Spleen (tissue), 13 donors: ENCODE results near the gene SIN3B. TPM values are rescaled to one million over a fixed set of nuclear protein-coding genes. Genes with fewer than 3 reads are reported as not detected.

ENCODE experiments used
- DNase-seq: peaks from one replicate; pipeline ENCODE4 v3.0.0-alpha.2; 2020
- H3K27ac ChIP-seq, 8 donors: fragments of 200-600 bp; sonication (generic) in 7 of 8; 1 replicate in 4 of 8; 2 replicates in 4 of 8; pipeline versions ENCODE4 v1.5.0 to v1.8.0; 2016 to 2021; ENCODE audit warnings: inconsistent platforms in 4 of 8, mild to moderate bottlenecking in 4 of 8, moderate library complexity in 1 of 8
- H3K27me3 ChIP-seq, 7 donors: fragments of 200-600 bp; sonication (generic) in 6 of 7; replicated peaks in 1 of 7; 1 replicate in 4 of 7; 2 replicates in 3 of 7; pipeline versions ENCODE4 v1.5.0 to v1.8.0; 2016 to 2021; ENCODE audit warnings: inconsistent platforms in 3 of 7, mild to moderate bottlenecking in 1 of 7
- H3K36me3 ChIP-seq, 6 donors: fragments of 200-600 bp; sonication (generic) in 5 of 6; 1 replicate in 4 of 6; 2 replicates in 2 of 6; pipeline versions ENCODE4 v1.5.0 to v1.8.0; 2016 to 2021; ENCODE audit warnings: inconsistent platforms in 2 of 6
- H3K4me1 ChIP-seq, 6 donors: fragments of 200-600 bp; sonication (generic) in 5 of 6; 1 replicate in 3 of 6; 2 replicates in 3 of 6; pipeline versions ENCODE4 v1.5.0 to v1.8.0; 2016 to 2021; ENCODE audit warnings: inconsistent platforms in 3 of 6
- H3K4me3 ChIP-seq, 8 donors: fragments of 200-600 bp; sonication (generic) in 7 of 8; 1 replicate in 4 of 8; 2 replicates in 4 of 8; pipeline versions ENCODE4 v1.5.0 to v1.8.0; 2016 to 2021; ENCODE audit warnings: inconsistent platforms in 4 of 8, mild to moderate bottlenecking in 4 of 8, moderate library complexity in 2 of 8
- H3K9me3 ChIP-seq, 8 donors: fragments of 200-600 bp; sonication (generic) in 7 of 8; 1 replicate in 4 of 8; 2 replicates in 4 of 8; pipeline versions ENCODE4 v1.5.0 to v1.8.0; 2016 to 2021; ENCODE audit warnings: inconsistent platforms in 4 of 8
- CTCF ChIP-seq, 11 experiments: fragments of 200-600 bp in 7 of 11; fragments of 450-650 bp in 4 of 11; sonication (generic) in 4 of 11; IDR thresholded peaks in 8 of 11; conservative IDR thresholded peaks in 3 of 11; 1 replicate in 7 of 11; 2 replicates in 4 of 11; pipeline versions ENCODE4 v1.4.0 to v1.8.0; 2016 to 2021; ENCODE audit warnings: antibody characterized with exemption in 11 of 11, inconsistent platforms in 4 of 11, mild to moderate bottlenecking in 1 of 11
- POLR2A ChIP-seq, 3 donors: fragments of 450-650 bp; IDR thresholded peaks; one replicate each; pipeline ENCODE4 v1.5.1; 2017; ENCODE audit warnings: antibody characterized with exemption in 3 of 3, mild to moderate bottlenecking in 1 of 3
- POLR2AphosphoS5 ChIP-seq, 3 donors: sonication (generic); formaldehyde crosslinking; IDR thresholded peaks; one replicate each; pipeline ENCODE4 v1.5.1; 2017; ENCODE audit warnings: antibody characterized with exemption in 3 of 3
- WGBS, 5 donors: extraction: QIAGEN DNeasy Blood & Tissue Kit in 3 of 5; methylation state at CpG; one replicate each; pipeline versions ENCODE4 v1.1.5 to v1.1.7; 2013 to 2018; 5-methylcytosine and 5-hydroxymethylcytosine counted together
- intact Hi-C: fragments of 100-400 bp; cut with DNase I; formaldehyde crosslinking; loops from one replicate; pipeline ENCODE4 v1.15.0; 2023; ENCODE audit warnings: low total_unique reads
- long read RNA-seq, 2 donors: transcript quantifications; one replicate each; lab custom pipeline, GENCODE V29; 2026
- polyA plus RNA-seq, 3 donors: library from polyadenylated mRNA; stranded (reverse); fragments of 200-250 nt; gene quantifications; one replicate each; pipeline ENCODE4 v1.2.1, GENCODE V29; 2013
- total RNA-seq, 7 donors: library from RNA; depleted of rRNA in 3 of 7; stranded (reverse); fragments of >200 nt in 3 of 7; fragmentation: NEBNext Ultra II Directional in 4 of 7; extraction: Animal tissue kit (Norgen Biotek cat#: 25700) in 4 of 7; gene quantifications; one replicate each; pipeline versions ENCODE4 v1.1.0 to v1.2.1, GENCODE V29; 2016 to 2021
- donor health status: healthy with polysubstance abuse.
- donor health status: DM: no; HTN: no; CAD: no; lungs with moderate emphysema.
- donor health status: DM: no; HTN: no; CAD: no.
- donor health status: Bipolar disorder and iron deficiency.
- donor health status: healthy.
- donor health status: DM: no; HTN: no; CAD: no.
- donor health status: DM: yes; HTN: yes; CAD: no.

Gene SIN3B
- total RNA-seq (100 to 1,000 TPM in 1 of 7 donors, 10 to 100 TPM in 6; 66.2 to 107 (median 84.2) TPM), polyA plus RNA-seq (10 to 100 TPM; 14.6 to 50.9 (median 29.6) TPM)
- long read RNA-seq, donor 1, full-length matches to known transcripts = 3 of 8 reads
- long read RNA-seq, donor 1, partial matches to known transcripts = 5 of 8 reads
- long read RNA-seq, donor 1, other reads (novel, unspliced or antisense) = 0 of 8 reads
- long read RNA-seq, donor 2, full-length matches to known transcripts = 4 of 14 reads
- long read RNA-seq, donor 2, partial matches to known transcripts = 10 of 14 reads
- long read RNA-seq, donor 2, other reads (novel, unspliced or antisense) = 0 of 14 reads

GRCh38 chr19:16829010-16829821 lies at the start of gene SIN3B:
Gene SIN3B, plus strand, starts transcription at chr19:16829398. Its CDS starts 23 bp downstream, at chr19:16829421.
- H3K27ac ChIP-seq = peak within 1 kb of the TSS; percentile 65 to 90 (median 82)
- peaks cover 0 to 33% (median 31%) of the 10 kb centered on the region in 6 donors for H3K36me3 ChIP-seq
- TF ChIP-seq CTCF (IDR thresholded peaks at IDR 0.05 in 8 of 11, conservative IDR thresholded peaks at IDR 0.05 in 3 of 11) (no peak), POLR2A (IDR thresholded peaks at IDR 0.05) (peak in 1 of 3 donors; percentile 18), POLR2AphosphoS5 (IDR thresholded peaks at IDR 0.05) (peak; percentile 80 to 87 (median 85))
- H3K4me1 ChIP-seq = peaks cover 6 to 68% (median 45%) of the 10 kb centered on the region in 6 donors
- no peaks in the 10 kb centered on the region for H3K9me3 ChIP-seq
- peak within 1 kb of the TSS; percentile 67 to 97 (median 78) for H3K4me3 ChIP-seq
- 2 to 10% (median 3%) methylated on average over 20 to 63 of the region's 63 CpGs for WGBS, 5 donors
- H3K27me3 ChIP-seq = peaks cover 0 to 10% (median 0%) of the 10 kb centered on the region in 7 donors
- peak; percentile 96 for DNase-seq
- intact Hi-C loops = no loop called here

- WGBS, 5 donors = 42 to 63% (median 51%) methylated on average over 3 of the region's 3 CpGs
- intact Hi-C loops = loop anchor here (10.0 kb wide), 1 partner anchor 125 kb away; no protein-coding TSS in a partner anchor
- no peaks in the 10 kb centered on the region for H3K9me3 ChIP-seq
- H3K36me3 ChIP-seq = no peaks in the 10 kb centered on the region
- no peak for TF ChIP-seq CTCF (IDR thresholded peaks at IDR 0.05 in 8 of 11, conservative IDR thresholded peaks at IDR 0.05 in 3 of 11)
- TF ChIP-seq POLR2AphosphoS5 (IDR thresholded peaks at IDR 0.05) = no peak
- DNase-seq = no peak
- H3K4me1 ChIP-seq = peaks cover 0 to 5% (median 0%) of the 10 kb centered on the region in 6 donors
- H3K4me3 ChIP-seq = no peak overlapping the region
- H3K27me3 ChIP-seq = peaks cover 0 to 5% (median 0%) of the 10 kb centered on the region in 7 donors
- H3K27ac ChIP-seq = no peak overlapping the region
These were observed 49.5 kb upstream of the SIN3B start for GRCh38 chr19:16779539-16780163.

- DNase-seq = no peak
- Histone ChIP-seq H3K4me3 (no peak overlapping the region), H3K4me1 (peaks cover 0 to 5% (median 0%) of the 10 kb centered on the region in 6 donors), H3K27ac (no peak overlapping the region), H3K9me3 (no peaks in the 10 kb centered on the region), H3K36me3 (no peaks in the 10 kb centered on the region), H3K27me3 (peaks cover 0 to 5% (median 0%) of the 10 kb centered on the region in 7 donors)
- 62 to 83% (median 75%) methylated on average over 1 of the region's 1 CpG for WGBS, 5 donors
- no peak for TF ChIP-seq POLR2AphosphoS5 (IDR thresholded peaks at IDR 0.05)
- no peak for TF ChIP-seq CTCF (IDR thresholded peaks at IDR 0.05 in 8 of 11, conservative IDR thresholded peaks at IDR 0.05 in 3 of 11)
- TF ChIP-seq POLR2A (IDR thresholded peaks at IDR 0.05) = no peak
- intact Hi-C loops = no loop called here
These were observed 46.5 kb upstream of the SIN3B start for GRCh38 chr19:16782719-16783118.
